GM23248 (cell line): ENCODE results near the gene KRT31.

Experiments
- EZH2 ChIP-seq: fragments of 200-600 bp; sonication (generic); IDR thresholded peaks from 2 replicates; pipeline ENCODE4 v1.6.1; 2018; ENCODE audit warnings: antibody characterized with exemption, mild to moderate bottlenecking; ENCODE audit not compliant: insufficient read depth, poor library complexity, severe bottlenecking
- EZH2phosphoT487 ChIP-seq: fragments of 200-600 bp; sonication (generic); IDR thresholded peaks from 2 replicates; pipeline ENCODE4 v1.6.1; 2018; ENCODE audit warnings: antibody characterized with exemption, moderate library complexity, mild to moderate bottlenecking, low read depth; ENCODE audit not compliant: insufficient read depth

DNA sequence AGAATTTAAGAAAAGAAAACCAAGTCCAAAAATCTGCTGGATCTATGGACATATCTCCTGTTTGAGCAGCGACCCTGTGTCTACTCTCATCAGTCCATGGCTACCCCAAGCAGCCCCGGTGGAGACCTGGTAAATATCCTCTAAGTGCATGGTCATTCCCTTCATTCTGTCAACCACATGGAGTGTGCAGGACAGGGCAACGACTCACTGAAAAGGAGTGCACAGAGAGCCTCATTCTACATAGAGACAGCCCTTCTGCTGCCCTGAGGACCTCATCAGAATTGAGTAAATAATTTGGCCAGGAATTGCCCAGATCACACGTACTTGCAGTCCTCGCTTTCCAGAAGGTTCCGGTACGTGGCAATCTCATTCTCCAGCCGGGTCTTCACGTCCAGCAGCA is 40.4 kb upstream of the KRT31 start:
- no peak for TF ChIP-seq EZH2phosphoT487
- no peak for TF ChIP-seq EZH2
